SK-N-MC (cell line): ENCODE results near the gene MUC5B.
"Not testable (repeated sequence)": the region's sequence is repeated elsewhere in the genome, so short reads cannot be mapped to it uniquely, and the experiment has no call there.

Source experiments
- DNase-seq: peaks from one replicate; pipeline ENCODE4 v3.0.0-alpha.2; 2011; ENCODE audit warnings: low read depth, low spot score
- H3K27ac ChIP-seq: fragments of 200-600 bp; sonication (generic); 2 replicates; pipeline ENCODE4 v1.5.1; 2016; ENCODE audit warnings: mixed run types
- H3K36me3 ChIP-seq: fragments of 200-600 bp; sonication (generic); 2 replicates; pipeline ENCODE4 v1.6.1; 2017; ENCODE audit warnings: antibody characterized with exemption, low read length, mixed read lengths; ENCODE audit not compliant: insufficient read depth
- H3K4me3 ChIP-seq: fragments of 200-600 bp; sonication (generic); 2 replicates; pipeline ENCODE4 v1.5.1; 2016
- H3K9ac ChIP-seq: fragments of 200-600 bp; sonication (generic); 2 replicates; pipeline ENCODE4 v1.8.0; 2017; ENCODE audit warnings: mixed run types, mixed read lengths; ENCODE audit not compliant: insufficient read length
- H3K9me3 ChIP-seq: fragments of 200-600 bp; sonication (generic); 2 replicates; pipeline ENCODE4 v1.6.1; 2017; ENCODE audit warnings: low read depth, mild to moderate bottlenecking, antibody characterized with exemption, low read length, moderate library complexity, mixed read lengths
- EZH2 ChIP-seq: fragments of 200-600 bp; sonication (generic); IDR thresholded peaks from one replicate; pipeline ENCODE4 v1.6.1; 2017; ENCODE audit warnings: antibody characterized with exemption
- FOXP2 ChIP-seq: optimal IDR thresholded peaks from 2 replicates; pipeline ENCODE3; 2011; ENCODE audit warnings: mild to moderate bottlenecking, moderate library complexity; ENCODE audit not compliant: insufficient read depth; ENCODE audit errors: extremely low read length, control extremely low read depth
- POLR2AphosphoS5 ChIP-seq: IDR thresholded peaks from 2 replicates; pipeline ENCODE4 v1.6.1; 2012; ENCODE audit warnings: mild to moderate bottlenecking, low read depth, low read length, borderline replicate concordance

MUC5B gene, protein sequence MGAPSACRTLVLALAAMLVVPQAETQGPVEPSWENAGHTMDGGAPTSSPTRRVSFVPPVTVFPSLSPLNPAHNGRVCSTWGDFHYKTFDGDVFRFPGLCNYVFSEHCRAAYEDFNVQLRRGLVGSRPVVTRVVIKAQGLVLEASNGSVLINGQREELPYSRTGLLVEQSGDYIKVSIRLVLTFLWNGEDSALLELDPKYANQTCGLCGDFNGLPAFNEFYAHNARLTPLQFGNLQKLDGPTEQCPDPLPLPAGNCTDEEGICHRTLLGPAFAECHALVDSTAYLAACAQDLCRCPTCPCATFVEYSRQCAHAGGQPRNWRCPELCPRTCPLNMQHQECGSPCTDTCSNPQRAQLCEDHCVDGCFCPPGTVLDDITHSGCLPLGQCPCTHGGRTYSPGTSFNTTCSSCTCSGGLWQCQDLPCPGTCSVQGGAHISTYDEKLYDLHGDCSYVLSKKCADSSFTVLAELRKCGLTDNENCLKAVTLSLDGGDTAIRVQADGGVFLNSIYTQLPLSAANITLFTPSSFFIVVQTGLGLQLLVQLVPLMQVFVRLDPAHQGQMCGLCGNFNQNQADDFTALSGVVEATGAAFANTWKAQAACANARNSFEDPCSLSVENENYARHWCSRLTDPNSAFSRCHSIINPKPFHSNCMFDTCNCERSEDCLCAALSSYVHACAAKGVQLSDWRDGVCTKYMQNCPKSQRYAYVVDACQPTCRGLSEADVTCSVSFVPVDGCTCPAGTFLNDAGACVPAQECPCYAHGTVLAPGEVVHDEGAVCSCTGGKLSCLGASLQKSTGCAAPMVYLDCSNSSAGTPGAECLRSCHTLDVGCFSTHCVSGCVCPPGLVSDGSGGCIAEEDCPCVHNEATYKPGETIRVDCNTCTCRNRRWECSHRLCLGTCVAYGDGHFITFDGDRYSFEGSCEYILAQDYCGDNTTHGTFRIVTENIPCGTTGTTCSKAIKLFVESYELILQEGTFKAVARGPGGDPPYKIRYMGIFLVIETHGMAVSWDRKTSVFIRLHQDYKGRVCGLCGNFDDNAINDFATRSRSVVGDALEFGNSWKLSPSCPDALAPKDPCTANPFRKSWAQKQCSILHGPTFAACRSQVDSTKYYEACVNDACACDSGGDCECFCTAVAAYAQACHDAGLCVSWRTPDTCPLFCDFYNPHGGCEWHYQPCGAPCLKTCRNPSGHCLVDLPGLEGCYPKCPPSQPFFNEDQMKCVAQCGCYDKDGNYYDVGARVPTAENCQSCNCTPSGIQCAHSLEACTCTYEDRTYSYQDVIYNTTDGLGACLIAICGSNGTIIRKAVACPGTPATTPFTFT (N-terminal part only)

DNA sequence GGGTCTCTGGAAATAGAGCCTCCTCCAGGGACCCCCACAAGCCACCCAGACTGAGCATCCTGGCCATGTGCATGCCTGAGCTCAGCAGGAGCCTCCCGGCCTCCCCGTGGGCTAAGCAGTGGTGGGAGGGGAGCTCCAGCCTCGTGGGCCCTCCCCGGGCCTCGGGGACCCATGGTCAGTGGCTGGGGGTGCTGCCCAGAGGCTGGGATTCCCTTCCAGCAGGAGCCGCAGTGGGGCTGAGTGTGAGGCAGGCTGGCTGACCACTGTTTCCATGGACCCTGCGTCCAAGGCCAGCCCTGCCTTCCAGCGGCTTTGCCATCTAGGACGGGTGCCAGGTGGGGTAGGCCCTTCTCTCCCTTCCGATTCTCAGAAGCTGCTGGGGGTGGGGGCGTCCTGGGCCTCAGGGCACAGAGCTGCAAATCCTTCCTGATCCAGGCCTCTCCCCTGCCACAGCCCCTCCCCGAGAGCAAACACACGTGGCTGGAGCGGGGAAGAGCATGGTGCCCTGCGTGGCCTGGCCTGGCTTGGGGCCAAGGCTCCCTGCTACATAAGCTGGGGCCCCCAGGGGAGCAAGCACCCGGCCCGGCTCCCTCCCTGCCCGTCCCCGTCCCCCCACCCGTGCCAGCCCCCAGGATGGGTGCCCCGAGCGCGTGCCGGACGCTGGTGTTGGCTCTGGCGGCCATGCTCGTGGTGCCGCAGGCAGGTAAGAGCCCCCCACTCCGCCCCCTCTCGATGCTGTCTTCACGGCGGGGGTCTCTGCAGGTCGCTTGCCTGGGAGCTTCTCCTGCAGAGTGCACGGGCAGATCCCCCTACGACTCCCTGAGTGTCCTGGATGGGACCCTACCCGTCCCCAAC is at the start of gene MUC5B:
TSS of gene MUC5B (plus strand) at position 576 of the 855 bp plus-strand sequence. CDS start at position 634, 58 bp downstream.
- no peak within 1 kb of the TSS for H3K27ac ChIP-seq
- H3K9me3 ChIP-seq = no peaks in the 10 kb centered on the region
- DNase-seq = no peak
- H3K9ac ChIP-seq = no peak within 1 kb of the TSS
- no peak within 1 kb of the TSS for H3K4me3 ChIP-seq
- no peak for TF ChIP-seq POLR2AphosphoS5
- no peak for TF ChIP-seq FOXP2
- no peak for TF ChIP-seq EZH2
- no peaks in the 10 kb centered on the region for H3K36me3 ChIP-seq

DNA sequence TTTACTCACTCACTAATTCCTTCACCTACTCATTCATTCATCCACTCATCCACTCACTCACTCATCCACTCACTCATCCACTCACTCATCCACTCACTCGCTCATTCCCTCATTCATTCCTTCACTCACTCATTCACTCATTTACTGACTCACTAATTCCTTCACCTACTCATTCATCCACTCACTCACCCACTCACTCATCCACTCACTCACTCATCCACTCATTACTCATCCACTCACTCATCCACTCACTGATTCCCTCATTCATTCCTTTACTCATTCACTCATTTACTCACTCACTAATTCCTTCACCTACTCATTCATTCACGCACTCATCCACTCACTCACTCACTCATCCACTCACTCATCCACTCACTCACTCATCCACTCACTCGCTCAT is 49.5 kb upstream of the MUC5B start:
- H3K4me3 ChIP-seq, H3K36me3 ChIP-seq, H3K9me3 ChIP-seq, DNase-seq, H3K9ac ChIP-seq, H3K27ac ChIP-seq: not testable (repeated sequence)

DNA sequence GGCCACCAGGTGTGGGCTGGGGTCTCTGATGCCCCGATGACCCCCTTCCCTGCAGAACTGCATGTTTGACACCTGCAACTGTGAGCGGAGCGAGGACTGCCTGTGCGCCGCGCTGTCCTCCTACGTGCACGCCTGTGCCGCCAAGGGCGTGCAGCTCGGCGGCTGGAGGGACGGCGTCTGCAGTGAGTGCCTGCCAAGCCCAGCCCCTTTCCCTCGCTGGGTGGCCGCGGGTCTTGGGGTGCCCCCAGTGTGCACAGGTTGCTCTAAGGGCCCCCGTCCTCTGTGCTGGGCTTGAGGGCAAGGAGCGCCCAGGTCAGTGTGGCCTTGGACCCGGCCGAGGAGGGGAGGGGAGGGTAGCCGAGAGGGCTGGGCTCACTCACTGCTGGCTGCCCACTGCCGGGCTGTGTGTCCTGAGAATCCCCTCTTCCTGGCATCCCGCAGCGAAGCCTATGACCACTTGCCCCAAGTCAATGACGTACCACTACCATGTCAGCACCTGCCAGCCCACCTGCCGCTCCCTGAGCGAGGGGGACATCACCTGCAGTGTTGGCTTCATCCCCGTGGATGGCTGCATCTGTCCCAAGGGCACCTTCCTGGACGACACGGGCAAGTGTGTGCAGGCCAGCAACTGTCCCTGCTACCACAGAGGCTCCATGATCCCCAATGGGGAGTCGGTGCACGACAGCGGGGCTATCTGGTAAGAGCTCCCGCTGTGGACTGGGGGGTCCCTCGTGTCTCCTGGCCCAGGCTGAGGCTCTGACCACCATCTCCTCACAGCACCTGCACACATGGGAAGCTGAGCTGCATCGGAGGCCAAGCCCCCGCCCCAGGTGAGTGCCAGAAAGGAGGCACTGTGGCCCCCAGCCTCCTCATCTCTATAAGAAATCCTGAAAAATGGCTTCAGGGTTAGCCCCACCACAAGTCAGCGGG is 48.2 kb upstream of the MUC5B start:
- no peak overlapping the region for H3K27ac ChIP-seq
- no peak for DNase-seq
- no peaks in the 10 kb centered on the region for H3K36me3 ChIP-seq
- no peaks in the 10 kb centered on the region for H3K9me3 ChIP-seq
- H3K4me3 ChIP-seq = no peak overlapping the region
- H3K9ac ChIP-seq = no peak overlapping the region
- TF ChIP-seq FOXP2 = no peak

DNA sequence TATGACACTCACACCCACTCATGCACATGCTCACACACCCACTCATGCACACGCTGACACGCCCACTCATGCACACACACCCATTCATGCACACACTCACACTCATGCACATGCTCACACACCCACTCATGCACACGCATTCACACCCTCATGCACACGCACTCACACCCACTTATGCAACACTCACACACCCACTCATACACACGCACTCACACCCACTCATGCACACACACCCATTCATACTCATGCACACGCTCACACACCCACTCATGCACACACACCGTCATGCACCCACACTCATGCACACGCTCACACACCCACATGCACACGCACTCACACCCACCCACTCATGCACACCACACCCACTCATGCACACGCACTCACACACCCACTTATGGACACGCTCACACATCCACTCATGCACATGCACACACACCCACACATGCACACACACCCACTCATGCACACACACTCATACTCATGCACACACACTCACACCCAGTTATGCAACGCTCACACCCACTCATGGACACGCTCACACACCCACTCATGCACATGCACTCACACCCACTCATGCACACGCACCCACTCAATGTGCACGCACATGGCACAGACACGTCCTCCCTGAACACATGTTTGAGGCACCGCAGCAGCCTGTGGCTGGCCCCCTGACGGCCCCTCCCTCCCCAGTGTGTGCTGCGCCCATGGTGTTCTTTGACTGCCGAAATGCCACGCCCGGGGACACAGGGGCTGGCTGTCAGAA is 47.2 kb upstream of the MUC5B start:
- H3K27ac ChIP-seq = no peak overlapping the region

DNA sequence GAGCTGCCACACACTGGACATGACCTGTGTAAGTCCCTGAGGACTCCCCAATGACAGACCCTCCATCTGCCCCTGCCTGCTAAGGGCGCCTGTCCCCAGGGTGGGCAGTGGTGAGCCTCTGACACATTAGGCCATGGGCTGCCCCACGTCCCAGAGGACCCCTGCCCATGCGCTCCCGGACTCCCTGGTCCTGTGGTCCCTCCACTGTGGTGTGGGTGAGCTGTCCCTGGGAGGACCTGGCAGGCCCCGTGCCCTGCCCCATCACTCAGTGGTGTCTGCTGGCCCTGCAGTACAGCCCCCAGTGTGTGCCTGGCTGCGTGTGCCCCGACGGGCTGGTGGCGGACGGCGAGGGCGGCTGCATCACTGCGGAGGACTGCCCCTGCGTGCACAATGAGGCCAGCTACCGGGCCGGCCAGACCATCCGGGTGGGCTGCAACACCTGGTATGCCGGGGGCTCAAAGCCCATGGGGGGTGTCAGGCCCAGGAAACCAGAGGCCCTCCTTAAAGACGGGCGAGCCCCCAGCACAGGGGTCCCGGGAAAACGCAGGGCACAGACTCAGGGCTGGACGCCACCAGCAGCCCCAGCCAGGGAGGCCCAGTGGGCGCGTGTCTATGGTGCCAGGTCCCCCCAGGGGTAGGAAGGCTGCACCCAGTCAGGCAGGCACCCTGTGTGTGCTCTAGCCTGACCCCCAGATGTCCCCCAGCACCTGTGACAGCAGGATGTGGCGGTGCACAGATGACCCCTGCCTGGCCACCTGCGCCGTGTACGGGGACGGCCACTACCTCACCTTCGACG is 46.4 kb upstream of the MUC5B start:
- no peak for TF ChIP-seq FOXP2
- no peak for TF ChIP-seq EZH2
- TF ChIP-seq POLR2AphosphoS5 = no peak
- DNase-seq = no peak
- H3K9ac ChIP-seq = no peak overlapping the region
- no peaks in the 10 kb centered on the region for H3K9me3 ChIP-seq
- H3K36me3 ChIP-seq = no peaks in the 10 kb centered on the region
- H3K27ac ChIP-seq = no peak overlapping the region
- H3K4me3 ChIP-seq = no peak overlapping the region

More for the DNA sequence above, 47.2 kb upstream of the MUC5B start:
- TF ChIP-seq POLR2AphosphoS5 = no peak
- DNase-seq = no peak
- no peak overlapping the region for H3K4me3 ChIP-seq
- H3K9me3 ChIP-seq = no peaks in the 10 kb centered on the region
- H3K36me3 ChIP-seq = no peaks in the 10 kb centered on the region
- no peak overlapping the region for H3K9ac ChIP-seq

DNA sequence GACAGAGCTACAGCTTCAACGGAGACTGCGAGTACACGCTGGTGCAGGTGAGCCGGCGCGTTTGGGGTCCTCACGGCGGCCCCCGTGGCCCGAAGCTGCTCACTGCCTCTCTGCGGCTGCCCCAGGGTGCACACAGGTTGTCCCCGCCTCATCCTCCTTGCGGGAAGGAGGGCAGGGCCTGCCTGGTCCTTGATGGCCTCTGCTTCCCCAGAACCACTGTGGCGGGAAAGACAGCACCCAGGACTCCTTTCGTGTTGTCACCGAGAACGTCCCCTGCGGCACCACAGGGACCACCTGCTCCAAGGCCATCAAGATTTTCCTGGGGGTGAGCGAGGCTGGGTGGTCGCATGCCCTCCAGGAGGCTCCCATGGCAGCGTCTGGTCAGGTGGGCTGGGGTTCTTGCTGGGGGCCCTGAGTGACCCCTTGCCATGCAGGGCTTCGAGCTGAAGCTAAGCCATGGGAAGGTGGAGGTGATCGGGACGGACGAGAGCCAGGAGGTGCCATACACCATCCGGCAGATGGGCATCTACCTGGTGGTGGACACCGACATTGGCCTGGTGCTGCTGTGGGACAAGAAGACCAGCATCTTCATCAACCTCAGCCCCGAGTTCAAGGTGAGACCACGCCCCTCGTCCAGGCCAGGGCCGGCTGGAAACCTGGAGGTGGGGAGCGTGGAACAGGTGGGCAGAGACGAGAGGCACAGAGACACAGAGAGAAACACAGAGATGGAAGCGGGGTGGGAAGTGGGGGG is 45.7 kb upstream of the MUC5B start:
- Histone ChIP-seq H3K36me3 (no peaks in the 10 kb centered on the region), H3K9ac (no peak overlapping the region), H3K9me3 (no peaks in the 10 kb centered on the region), H3K27ac (no peak overlapping the region), H3K4me3 (no peak overlapping the region)
- TF ChIP-seq FOXP2 (no peak), POLR2AphosphoS5 (no peak), EZH2 (no peak)
- DNase-seq = no peak
